GM18858 (cell line): ENCODE measurements around the gene MMP24OS.
A peak's percentile ranks its signal among the peaks of the same experiment; 100 is the strongest.
"Not testable (repeated sequence)": the region's sequence is repeated elsewhere in the genome, so short reads cannot be mapped to it uniquely, and the experiment has no call there.

ENCODE experiments used
- ATAC-seq: cut with Tn5 transposase; IDR thresholded peaks from one replicate; pipeline ENCODE4 v1.9.1; 2021; ENCODE audit not compliant: unreplicated experiment

The MMP24OS gene

GRCh38 chr20:35277531-35278395 lies at the start of gene MMP24OS:
Gene MMP24OS (minus strand): TSS chr20:35278122. CDS start chr20:35277929, 193 bp downstream.
- peak; percentile 58 for ATAC-seq

DNA sequence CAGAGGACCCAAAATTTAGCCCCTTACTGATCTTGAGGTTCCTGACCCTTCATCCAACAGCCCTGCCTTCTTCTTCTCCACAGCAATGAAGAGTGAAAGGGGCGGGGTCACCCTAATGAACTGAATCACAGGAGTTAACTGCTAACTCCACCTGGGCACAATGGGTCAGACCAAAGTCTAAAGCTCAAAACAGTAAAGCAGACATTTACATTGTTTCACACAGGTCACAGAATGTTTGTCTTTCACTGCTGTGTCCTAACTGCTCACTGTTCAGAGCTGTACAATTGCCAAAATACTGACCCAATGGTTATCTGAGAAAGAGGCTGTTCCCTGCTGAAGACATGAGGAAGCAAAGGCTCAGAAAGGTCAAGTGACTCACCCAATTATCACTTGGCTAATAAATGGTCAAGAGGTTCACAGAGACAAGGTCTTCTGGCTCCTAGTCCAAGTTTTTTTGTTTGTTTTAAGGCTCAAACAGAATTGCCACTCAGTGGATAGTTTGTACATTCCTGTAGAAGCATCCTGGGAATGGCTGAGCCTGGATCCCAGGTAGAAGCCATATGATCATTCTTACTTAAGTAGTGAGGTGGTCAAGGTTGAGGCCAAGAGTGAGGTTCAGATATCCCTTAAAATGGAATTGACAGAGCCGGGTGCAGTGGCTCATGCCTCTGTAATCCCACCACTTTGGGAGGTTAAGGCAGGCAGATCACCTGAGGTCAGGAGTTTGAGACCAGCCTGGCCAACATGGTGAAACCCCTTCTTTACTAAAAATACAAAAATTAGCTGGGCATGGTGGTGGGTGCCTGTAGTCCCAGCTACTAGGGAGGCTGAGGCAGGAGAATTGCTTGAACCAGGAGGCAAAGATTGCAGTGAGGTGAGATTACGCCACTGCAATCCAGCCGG lies 49.4 kb upstream of the MMP24OS start:
- ATAC-seq, result no peak

- no peak for ATAC-seq
Observed at GRCh38 chr20:35326740-35327073, 48.8 kb upstream of the MMP24OS start.

- ATAC-seq, result no peak
Observed at GRCh38 chr20:35326021-35326739, 48.3 kb upstream of the MMP24OS start.

- no peak for ATAC-seq
Observed at GRCh38 chr20:35325401-35325800, 47.5 kb upstream of the MMP24OS start.

DNA sequence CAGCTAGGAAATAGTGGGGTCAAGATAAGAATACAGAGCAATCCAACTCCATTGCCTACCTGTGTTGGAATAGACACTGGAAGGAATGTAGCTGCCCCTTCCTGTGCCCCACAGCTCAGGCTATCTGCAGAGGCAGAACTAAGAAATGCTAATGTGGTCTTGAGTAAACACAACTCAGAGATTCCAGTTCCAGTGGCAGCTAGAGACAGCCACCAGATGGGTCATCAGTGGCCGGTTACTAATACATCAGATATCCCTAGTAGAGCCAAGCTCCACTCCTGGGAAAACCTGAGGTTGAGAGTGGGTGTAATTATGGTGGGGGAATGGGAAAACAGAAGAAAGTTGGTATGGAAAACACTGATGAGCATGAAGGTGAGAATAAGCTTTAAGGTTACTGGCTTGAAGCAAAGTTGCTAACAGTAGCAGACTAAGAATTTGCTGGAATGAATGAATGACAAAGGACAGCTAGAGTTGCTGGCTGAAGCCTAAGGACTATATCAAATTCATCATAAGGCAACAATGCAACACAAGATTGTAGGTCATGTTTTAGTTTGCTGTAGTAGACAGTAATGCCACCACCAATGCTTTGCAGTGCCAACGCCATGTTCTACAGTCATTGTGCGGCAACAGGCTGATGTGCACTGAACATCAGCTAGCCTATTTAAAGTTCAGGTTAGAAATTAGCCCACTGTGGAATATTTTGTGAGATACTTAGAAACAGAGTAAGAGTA lies 42.6 kb upstream of the MMP24OS start:
- ATAC-seq, result no peak

DNA sequence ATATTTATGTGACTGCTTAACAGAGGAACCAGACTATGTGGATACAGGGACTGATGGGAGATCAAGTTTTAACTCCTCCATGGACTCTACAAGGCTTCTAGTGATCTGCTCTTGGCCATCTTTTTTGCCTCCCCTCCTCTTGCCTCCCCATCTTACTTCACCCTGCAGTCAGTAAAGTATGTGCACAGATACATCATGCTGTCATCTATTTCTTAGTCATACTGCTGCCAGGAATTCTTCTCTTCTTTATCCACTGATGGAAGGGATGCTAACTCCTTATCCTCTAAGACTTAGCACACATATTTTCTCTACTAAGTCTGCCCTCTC lies 41.9 kb upstream of the MMP24OS start:
- ATAC-seq, result no peak

GRCh38 chr20:35319192-35319870 lies 41.4 kb upstream of the MMP24OS start:
- no peak for ATAC-seq

GRCh38 chr20:35318502-35319157 lies 40.7 kb upstream of the MMP24OS start:
- no peak for ATAC-seq

- no peak for ATAC-seq
Observed at GRCh38 chr20:35317416-35318210, 39.7 kb upstream of the MMP24OS start.

DNA sequence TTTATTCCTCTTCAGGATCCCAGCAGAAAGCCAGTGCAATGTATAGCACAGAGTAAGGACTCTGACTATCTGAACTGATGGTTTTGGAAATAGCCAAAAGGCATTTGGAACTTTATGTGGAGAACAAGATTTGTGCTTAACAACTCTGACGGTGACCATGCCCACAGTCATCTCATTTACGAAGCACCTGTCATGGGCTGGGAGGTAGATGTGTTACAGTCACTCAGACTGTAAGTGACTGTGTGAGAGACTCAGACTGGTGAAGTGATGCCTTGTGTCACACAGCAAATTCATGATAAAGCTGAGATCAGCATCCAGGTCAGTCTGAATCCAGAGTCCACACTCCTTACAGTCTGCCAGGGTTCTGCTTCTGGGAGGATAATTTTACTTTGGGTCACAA lies 38.2 kb upstream of the MMP24OS start:
- no peak for ATAC-seq

DNA sequence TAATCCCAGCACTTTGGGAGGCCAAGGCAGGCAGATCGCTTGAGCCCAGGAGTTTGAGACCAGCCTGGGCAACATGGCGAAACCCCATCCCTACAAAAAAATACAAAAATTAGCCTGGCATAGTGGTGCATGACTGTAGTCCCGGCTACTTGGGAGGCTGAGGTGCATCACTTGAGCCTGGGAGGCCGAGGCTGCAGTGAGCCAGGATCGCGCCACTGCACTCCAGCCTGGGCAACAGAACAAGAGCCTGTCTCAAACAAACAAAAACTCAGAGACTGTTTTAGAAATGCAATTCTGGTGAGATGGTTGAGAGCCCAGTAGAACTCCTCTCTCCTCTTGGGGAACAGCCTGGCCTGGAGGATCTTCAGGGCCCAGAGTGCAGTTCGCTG lies 37.7 kb upstream of the MMP24OS start:
- not testable (repeated sequence) for ATAC-seq

- no peak for ATAC-seq
Observed at GRCh38 chr20:35314816-35315631, 37.1 kb upstream of the MMP24OS start.

DNA sequence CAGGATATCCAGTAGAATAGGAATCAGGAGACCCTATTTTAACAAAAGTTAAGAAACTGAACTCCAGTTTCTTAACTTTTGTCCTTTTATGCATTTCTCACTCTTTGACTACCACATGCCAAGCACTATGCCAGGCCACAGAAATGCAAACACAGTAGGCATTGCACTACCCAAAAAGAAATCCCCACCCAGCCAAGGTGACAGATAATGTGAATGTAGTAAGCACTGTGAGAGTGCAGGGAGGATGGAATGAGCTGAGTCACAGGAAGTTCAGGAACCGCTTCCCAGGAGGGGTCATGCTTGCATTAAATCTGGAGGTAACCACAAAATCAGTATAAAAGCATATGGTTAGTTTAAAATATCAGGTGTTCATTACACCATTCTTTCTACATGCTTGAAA lies 34.4 kb upstream of the MMP24OS start:
- ATAC-seq, result no peak

DNA sequence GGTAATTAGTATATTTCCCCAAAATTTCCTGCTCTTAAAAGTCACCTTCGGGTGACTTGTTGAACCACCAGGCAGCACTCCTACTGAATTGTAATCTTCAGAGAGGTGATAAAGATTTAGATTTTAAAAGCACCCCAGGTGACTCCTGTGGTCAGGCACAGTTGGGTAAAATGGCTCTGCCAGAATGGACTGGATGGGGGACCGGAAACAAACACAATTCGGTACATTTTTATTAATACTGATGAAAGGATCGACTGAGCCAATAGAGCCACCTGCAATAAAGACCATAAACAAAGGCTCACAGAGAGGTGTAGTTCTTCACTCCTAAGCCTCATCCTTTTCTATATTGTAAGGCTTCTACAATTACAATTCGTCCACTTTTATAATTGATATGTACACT lies 33.9 kb upstream of the MMP24OS start:
- ATAC-seq, result no peak

GRCh38 chr20:35311409-35311808 lies 33.5 kb upstream of the MMP24OS start:
- ATAC-seq, result no peak

DNA sequence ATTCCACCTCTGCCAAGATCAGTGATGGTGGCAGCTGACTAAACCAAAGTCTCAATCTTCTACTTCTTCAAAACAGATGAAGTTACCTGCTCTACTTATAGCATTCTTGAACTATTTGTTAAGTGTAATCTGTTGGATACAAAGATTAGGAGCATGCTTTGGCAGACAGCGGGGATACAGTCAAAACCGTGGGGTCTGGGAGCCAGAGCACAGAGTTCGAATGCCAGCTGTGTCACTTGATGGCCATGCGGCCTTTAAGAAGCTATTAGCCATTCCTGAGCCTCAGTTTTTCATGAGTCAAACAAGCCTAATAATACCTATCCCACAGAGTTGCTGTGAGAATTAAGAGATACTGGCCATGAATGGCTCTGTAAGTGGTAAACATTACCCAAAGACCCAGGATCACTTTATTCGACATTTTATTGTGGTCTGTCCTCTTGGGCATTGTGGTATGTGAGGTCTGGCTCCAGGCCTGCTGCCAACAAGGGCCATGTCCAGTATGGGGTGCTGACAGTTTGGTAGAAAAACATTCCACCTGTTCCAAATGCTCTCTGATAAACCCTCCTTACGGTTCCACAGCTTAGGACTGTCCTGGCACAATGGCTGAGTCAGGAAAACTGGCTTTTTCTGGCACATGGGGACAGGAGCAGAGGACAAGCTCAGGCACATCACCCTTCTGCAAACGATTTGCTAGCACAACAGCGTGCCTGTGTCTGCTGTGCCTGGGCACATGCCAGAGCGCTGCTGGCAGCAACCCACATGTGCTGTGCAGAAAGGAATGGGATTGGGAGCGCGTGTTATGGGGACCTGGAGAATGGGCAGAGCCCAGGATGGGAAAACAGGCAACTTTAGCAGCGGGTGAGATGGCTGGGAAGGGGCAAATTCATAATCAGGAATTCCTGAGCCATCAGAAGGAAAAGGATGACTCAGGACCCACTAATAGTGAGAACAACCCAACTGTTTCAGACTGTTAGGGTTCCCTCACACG lies 30.0 kb upstream of the MMP24OS start:
- ATAC-seq, result no peak
